A549 (cell line): ENCODE results near the gene PAPLN. TPM values are rescaled to one million over a fixed set of nuclear protein-coding genes. Genes with fewer than 3 reads are reported as not detected.

Experiments used
- CBX2 ChIP-seq: fragments of 200-600 bp; sonication (generic); IDR thresholded peaks from 2 replicates; pipeline ENCODE4 v1.6.1; 2016; ENCODE audit warnings: low read depth, mild to moderate bottlenecking, borderline replicate concordance
- CBX8 ChIP-seq: fragments of 200-600 bp; sonication (generic); IDR thresholded peaks from 2 replicates; pipeline ENCODE4 v1.6.1; 2016
- CHD4 ChIP-seq: fragments of 200-600 bp; sonication (generic); IDR thresholded peaks from 2 replicates; pipeline ENCODE4 v1.6.1; 2016; ENCODE audit warnings: antibody characterized with exemption, mild to moderate bottlenecking, borderline replicate concordance
- CTCF ChIP-seq: fragments of >200 bp; sonication (Bioruptor Twin); formaldehyde crosslinking; IDR thresholded peaks from 3 replicates; pipeline ENCODE4 v1.5.1; 2016
- EP300 ChIP-seq, 2 experiments: fragments of >200 bp; sonication (Bioruptor Twin); formaldehyde crosslinking; IDR thresholded peaks; 2 replicates in 1 of 2; 3 replicates in 1 of 2; pipeline ENCODE4 v1.6.1; 2016 to 2017
- ESRRA ChIP-seq: fragments of 150-350 bp; IDR thresholded peaks from 2 replicates; pipeline ENCODE4 v1.6.1; 2014; ENCODE audit warnings: mild to moderate bottlenecking, low read length, borderline replicate concordance
- FOSB ChIP-seq: fragments of 250-450 bp; sonication (Bioruptor Pico); IDR thresholded peaks from 2 replicates; pipeline ENCODE4 v1.5.0; 2020; ENCODE audit warnings: mild to moderate bottlenecking, moderate library complexity
- FOSL2 ChIP-seq, 2 experiments: fragments of 450-650 bp in 1 of 2; fragments of >200 bp in 1 of 2; sonication (Bioruptor Twin) in 1 of 2; formaldehyde crosslinking; IDR thresholded peaks; 2 replicates each; pipeline versions ENCODE4 v1.5.0 to v1.6.1; 2016 to 2020; ENCODE audit warnings: mild to moderate bottlenecking in 1 of 2, moderate library complexity in 1 of 2
- FOXS1 ChIP-seq: fragments of 250-450 bp; sonication (Bioruptor Pico); IDR thresholded peaks from 2 replicates; pipeline ENCODE4 v1.5.0; 2020; ENCODE audit warnings: mild to moderate bottlenecking, moderate library complexity
- HDAC2 ChIP-seq: fragments of 200-600 bp; sonication (generic); IDR thresholded peaks from 2 replicates; pipeline ENCODE4 v1.6.1; 2016
- HES2 ChIP-seq: fragments of >200 bp; sonication (Bioruptor Twin); formaldehyde crosslinking; IDR thresholded peaks from 2 replicates; pipeline ENCODE4 v1.6.1; 2016
- HOXA7 ChIP-seq: fragments of 250-450 bp; sonication (Bioruptor Pico); IDR thresholded peaks from 2 replicates; pipeline ENCODE4 v1.5.0; 2020; ENCODE audit warnings: mild to moderate bottlenecking, moderate library complexity
- HOXB13 ChIP-seq: fragments of 250-450 bp; sonication (Bioruptor Pico); IDR thresholded peaks from 2 replicates; pipeline ENCODE4 v1.5.0; 2020; ENCODE audit warnings: low read depth, mild to moderate bottlenecking, moderate library complexity
- JUN ChIP-seq, 2 experiments: fragments of >200 bp; sonication (Bioruptor Twin); formaldehyde crosslinking; IDR thresholded peaks; 2 replicates in 1 of 2; 3 replicates in 1 of 2; pipeline ENCODE4 v1.6.1; 2016 to 2017
- MAFK ChIP-seq: fragments of 450-650 bp; IDR thresholded peaks from 2 replicates; pipeline ENCODE4 v1.6.1; 2014; ENCODE audit not compliant: partially characterized antibody
- MAZ ChIP-seq: fragments of 150-350 bp; IDR thresholded peaks from 2 replicates; pipeline ENCODE4 v1.6.1; 2014; ENCODE audit warnings: antibody characterized with exemption, low read depth, low read length, borderline replicate concordance
- NFE2L2 ChIP-seq: fragments of 150-350 bp; conservative IDR thresholded peaks from 2 replicates; pipeline ENCODE4 v1.6.1; 2014; ENCODE audit warnings: low read length
- NPAS2 ChIP-seq: fragments of 250-450 bp; sonication (Bioruptor Pico); IDR thresholded peaks from 2 replicates; pipeline ENCODE4 v1.8.0; 2022; ENCODE audit warnings: mild to moderate bottlenecking, moderate library complexity, borderline replicate concordance
- PBX3 ChIP-seq: IDR thresholded peaks from 2 replicates; pipeline ENCODE4 v1.6.1; 2012
- PHF8 ChIP-seq: fragments of 200-600 bp; sonication (generic); IDR thresholded peaks from 2 replicates; pipeline ENCODE4 v1.6.1; 2016; ENCODE audit warnings: low read depth, mild to moderate bottlenecking, antibody characterized with exemption, moderate library complexity, borderline replicate concordance
- POLR2A ChIP-seq: IDR thresholded peaks from 2 replicates; pipeline ENCODE4 v1.6.1; 2012; ENCODE audit warnings: mild to moderate bottlenecking, low read length
- RAD21 ChIP-seq, 2 experiments: fragments of >200 bp in 1 of 2; sonication (Bioruptor Twin) in 1 of 2; formaldehyde crosslinking in 1 of 2; IDR thresholded peaks in 1 of 2; conservative IDR thresholded peaks in 1 of 2; 2 replicates in 1 of 2; 3 replicates in 1 of 2; pipeline ENCODE4 v1.6.1; 2012 to 2018; ENCODE audit warnings: inconsistent platforms in 1 of 2
- RCOR1 ChIP-seq: fragments of 150-350 bp; IDR thresholded peaks from 2 replicates; pipeline ENCODE4 v1.6.1; 2014; ENCODE audit warnings: antibody characterized with exemption, low read length, low read depth
- REST ChIP-seq: fragments of 200-600 bp; sonication (generic); IDR thresholded peaks from 2 replicates; pipeline ENCODE4 v1.6.1; 2016; ENCODE audit warnings: antibody characterized with exemption, mild to moderate bottlenecking, moderate library complexity
- RFX5 ChIP-seq: fragments of 450-650 bp; IDR thresholded peaks from 2 replicates; pipeline ENCODE4 v1.7.1; 2014; ENCODE audit warnings: antibody characterized with exemption, mild to moderate bottlenecking, moderate library complexity
- SMC3 ChIP-seq: fragments of >200 bp; sonication (Bioruptor Twin); formaldehyde crosslinking; IDR thresholded peaks from 3 replicates; pipeline ENCODE4 v1.6.1; 2018; ENCODE audit warnings: inconsistent platforms
- SREBF2 ChIP-seq: fragments of 450-650 bp; IDR thresholded peaks from 2 replicates; pipeline ENCODE4 v1.6.1; 2014; ENCODE audit warnings: mild to moderate bottlenecking, moderate library complexity
- TFCP2L1 ChIP-seq: fragments of 250-450 bp; sonication (Bioruptor Pico); IDR thresholded peaks from 2 replicates; pipeline ENCODE4 v1.5.0; 2021; ENCODE audit warnings: mild to moderate bottlenecking
- USF2 ChIP-seq: fragments of 450-650 bp; IDR thresholded peaks from 2 replicates; pipeline ENCODE4 v1.6.1; 2014; ENCODE audit warnings: antibody characterized with exemption
- polyA plus RNA-seq, 4 experiments: library from polyadenylated mRNA; depleted of rRNA in 3 of 4; stranded (reverse); fragments of >200 nt; fragmentation: RNase III in 1 of 4; extraction: RNeasy Plus Mini Kit Qiagen cat#74134 plus additional on column Dnase treatment in 1 of 4; gene quantifications; 2 replicates in 3 of 4; 3 replicates in 1 of 4; pipeline ENCODE4 v1.2.3, GENCODE V29; 2011 to 2017

The PAPLN gene
- polyA plus RNA-seq, 2 of the 4 experiments (the other 2 are of a cell fraction): 4.3 to 5.0 TPM

GRCh38 chr14:73227812-73228781 is 9.2 kb upstream of the PAPLN start (continued):
- TF ChIP-seq EP300 (IDR thresholded peaks at IDR 0.05) (peak; percentile 51 to 73; a peak in 3 of 5 replicates), FOSB (CRISPR knock-in tag) (no peak), TFCP2L1 (CRISPR knock-in tag) (no peak), PHF8 (no peak), USF2 (0 out of 2 replicates have a peak, but pooled peaks have one; percentile 12), HOXB13 (CRISPR knock-in tag) (peak; percentile 58; the same call in 1 of the 2 replicates), HDAC2 (no peak), PBX3 (no peak), HES2 (no peak), RAD21 (conservative IDR thresholded peaks at IDR 0.05 in 1 of 2, IDR thresholded peaks at IDR 0.05 in 1 of 2) (peak in 1 of 2 experiments; percentile 23; a peak in 1 of 5 replicates), FOSL2 (IDR thresholded peaks at IDR 0.05) (peak; percentile 74; the same call in 1 of the 2 replicates), FOSL2 (CRISPR knock-in tag; IDR thresholded peaks at IDR 0.05) (peak; percentile 91), FOXS1 (CRISPR knock-in tag) (peak; percentile 31; the same call in 1 of the 2 replicates), HOXA7 (CRISPR knock-in tag) (no peak), JUN (IDR thresholded peaks at IDR 0.05) (peak; percentile 70 to 78; a peak in 3 of 5 replicates), NPAS2 (CRISPR knock-in tag) (no peak), CBX8 (no peak), SMC3 (0 out of 3 replicates have a peak, but pooled peaks have one; percentile 14), MAFK (no peak), CHD4 (no peak), ESRRA (no peak), CTCF (no peak), MAZ (no peak), REST (no peak), POLR2A (no peak), SREBF2 (no peak), RCOR1 (no peak), RFX5 (no peak), CBX2 (no peak), NFE2L2 (no peak)
